IMR-90 (cell line): Measurements from ENCODE around the gene RNFT2. TPM values are rescaled to one million over a fixed set of nuclear protein-coding genes. Genes with fewer than 3 reads are reported as not detected.

Experiments used
- ATAC-seq: fragments of 200-7000 bp; cut with Tn5 transposase; 2 replicates; pipeline ENCODE4 v1.9.1; 2020; ENCODE audit warnings: low read depth, mild to moderate bottlenecking, moderate library complexity
- BruUV-seq: library from RNA; stranded (reverse); fragments of 400-500 nt; replicated peaks from 2 replicates; lab custom pipeline; 2021; lab: Mats Ljungman, UMichigan
- CTCF ChIA-PET: fragments of 300-600 bp; formaldehyde crosslinking; extraction: SDS; loops from one replicate; lab custom pipeline; 2021; ENCODE audit warnings: antibody characterized with exemption; lab: Yijun Ruan, JAX
- POLR2A ChIA-PET: fragments of 300-600 bp; sonication (Branson Sonifier 250); formaldehyde crosslinking; loops from one replicate; lab custom pipeline; 2022; ENCODE audit warnings: antibody characterized with exemption; ENCODE audit not compliant: unreplicated experiment; lab: Charles Lee
- DNase-seq: peaks from one replicate; pipeline ENCODE4 v3.0.0; 2013
- H2AFZ ChIP-seq: replicated peaks from 2 replicates; pipeline ENCODE3; 2013; ENCODE audit warnings: low read length, mild to moderate bottlenecking; ENCODE audit not compliant: poor library complexity
- H2AK5ac ChIP-seq: 2 replicates; pipeline ENCODE4 v1.6.1; 2013; ENCODE audit warnings: low read depth, low read length, inconsistent platforms
- H2AK9ac ChIP-seq: replicated peaks from 2 replicates; pipeline ENCODE3; 2013; ENCODE audit warnings: mild to moderate bottlenecking, low read depth, low read length, moderate library complexity; ENCODE audit not compliant: poor library complexity
- H2BK120ac ChIP-seq: 2 replicates; pipeline ENCODE4 v1.6.1; 2013; ENCODE audit warnings: low read depth, low read length, inconsistent platforms
- H2BK15ac ChIP-seq: 3 replicates; pipeline ENCODE4 v1.6.1; 2013; ENCODE audit warnings: low read depth, low read length, inconsistent platforms
- H2BK20ac ChIP-seq: 2 replicates; pipeline ENCODE4 v1.6.1; 2013; ENCODE audit warnings: low read depth, mild to moderate bottlenecking, inconsistent platforms, low read length, moderate library complexity
- H2BK5ac ChIP-seq: 2 replicates; pipeline ENCODE4 v1.6.1; 2013; ENCODE audit warnings: mild to moderate bottlenecking, low read depth, low read length, inconsistent platforms; ENCODE audit not compliant: poor library complexity, severe bottlenecking
- H3K14ac ChIP-seq: replicated peaks from 2 replicates; pipeline ENCODE4 v1.6.1; 2013; ENCODE audit warnings: low read depth, low read length, inconsistent platforms
- H3K18ac ChIP-seq: 2 replicates; pipeline ENCODE4 v1.6.1; 2013; ENCODE audit warnings: low read depth, low read length, control low read depth
- H3K23ac ChIP-seq: 2 replicates; pipeline ENCODE4 v1.6.1; 2013; ENCODE audit warnings: low read depth, low read length, inconsistent platforms
- H3K27ac ChIP-seq: 2 replicates; pipeline ENCODE4 v1.5.1; 2013; ENCODE audit warnings: mild to moderate bottlenecking, control low read depth, low read length; ENCODE audit not compliant: insufficient read depth
- H3K27me3 ChIP-seq: 2 replicates; pipeline ENCODE4 v1.6.1; 2013; ENCODE audit warnings: low read length; ENCODE audit not compliant: control insufficient read depth, insufficient read depth
- H3K36me3 ChIP-seq: 2 replicates; pipeline ENCODE4 v1.6.1; 2013; ENCODE audit warnings: low read length, mixed read lengths; ENCODE audit not compliant: control insufficient read depth, insufficient read depth
- H3K4ac ChIP-seq: 2 replicates; pipeline ENCODE4 v1.6.1; 2013; ENCODE audit warnings: low read depth, low read length, inconsistent platforms
- H3K4me1 ChIP-seq: 2 replicates; pipeline ENCODE4 v1.6.1; 2013; ENCODE audit warnings: low read length, mixed read lengths; ENCODE audit not compliant: control insufficient read depth, insufficient read depth
- H3K4me2 ChIP-seq: 2 replicates; pipeline ENCODE4 v1.6.1; 2013; ENCODE audit warnings: low read depth, mild to moderate bottlenecking, control low read depth, low read length, moderate library complexity
- H3K4me3 ChIP-seq: 2 replicates; pipeline ENCODE4 v1.5.1; 2013; ENCODE audit warnings: low read depth, mild to moderate bottlenecking, control low read depth, low read length, moderate library complexity; ENCODE audit not compliant: insufficient read depth
- H3K56ac ChIP-seq: 2 replicates; pipeline ENCODE4 v1.6.1; 2013; ENCODE audit warnings: low read length, inconsistent platforms; ENCODE audit not compliant: insufficient read depth; ENCODE audit errors: extremely low read depth
- H3K79me1 ChIP-seq, 2 experiments: 2 replicates each; pipeline ENCODE4 v1.6.1; 2013; ENCODE audit warnings: low read length in 2 of 2, inconsistent platforms in 1 of 2, low read depth in 1 of 2
- H3K9ac ChIP-seq: 2 replicates; pipeline ENCODE4 v1.6.1; 2013; ENCODE audit warnings: low read depth, low read length, control low read depth
- H3K9me1 ChIP-seq: 2 replicates; pipeline ENCODE4 v1.6.1; 2013; ENCODE audit warnings: low read length, inconsistent platforms; ENCODE audit not compliant: insufficient read depth
- H3K9me3 ChIP-seq: 2 replicates; pipeline ENCODE4 v1.6.1; 2013; ENCODE audit warnings: low read length; ENCODE audit not compliant: control insufficient read depth, insufficient read depth
- H4K20me1 ChIP-seq: 2 replicates; pipeline ENCODE4 v1.6.1; 2013; ENCODE audit warnings: low read length, inconsistent platforms; ENCODE audit not compliant: insufficient read depth
- H4K5ac ChIP-seq: 2 replicates; pipeline ENCODE4 v1.6.1; 2013; ENCODE audit warnings: mild to moderate bottlenecking, low read depth, low read length, control low read depth
- H4K8ac ChIP-seq, 2 experiments: 2 replicates each; pipeline ENCODE4 v1.6.1; 2013; ENCODE audit warnings: low read depth in 2 of 2, low read length in 2 of 2, control low read depth in 1 of 2, inconsistent platforms in 1 of 2
- H4K91ac ChIP-seq: 2 replicates; pipeline ENCODE4 v1.6.1; 2013; ENCODE audit warnings: low read depth, low read length, inconsistent platforms; ENCODE audit not compliant: insufficient read depth
- BHLHE40 ChIP-seq: fragments of 150-350 bp; IDR thresholded peaks from 2 replicates; pipeline ENCODE4 v1.6.1; 2016; ENCODE audit warnings: mild to moderate bottlenecking, low read depth, low read length
- CEBPB ChIP-seq: IDR thresholded peaks from 2 replicates; pipeline ENCODE4 v1.6.1; 2012; ENCODE audit warnings: low read depth, low read length, improper control_type of control experiment
- CHD1 ChIP-seq: IDR thresholded peaks from 2 replicates; pipeline ENCODE4 v1.6.1; 2012; ENCODE audit warnings: low read depth, low read length, improper control_type of control experiment
- CTCF ChIP-seq: conservative IDR thresholded peaks from 2 replicates; pipeline ENCODE4 v1.5.1; 2012; ENCODE audit warnings: mild to moderate bottlenecking, low read depth, low read length, improper control_type of control experiment
- ELK1 ChIP-seq: fragments of 150-350 bp; IDR thresholded peaks from 2 replicates; pipeline ENCODE4 v1.6.1; 2016; ENCODE audit warnings: low read depth, mild to moderate bottlenecking, low read length, moderate library complexity, borderline replicate concordance
- FOS ChIP-seq: fragments of 150-350 bp; IDR thresholded peaks from 2 replicates; pipeline ENCODE4 v1.6.1; 2016; ENCODE audit warnings: low read depth, low read length
- MAFK ChIP-seq: IDR thresholded peaks from 2 replicates; pipeline ENCODE4 v1.6.1; 2012; ENCODE audit warnings: low read depth, low read length, improper control_type of control experiment
- MAZ ChIP-seq: IDR thresholded peaks from 2 replicates; pipeline ENCODE4 v1.6.1; 2012; ENCODE audit warnings: low read depth, mild to moderate bottlenecking, low read length, improper control_type of control experiment, moderate library complexity, borderline replicate concordance
- MXI1 ChIP-seq: IDR thresholded peaks from 2 replicates; pipeline ENCODE4 v1.6.1; 2012; ENCODE audit warnings: low read depth, mild to moderate bottlenecking, low read length, moderate library complexity, borderline replicate concordance
- NFE2L2 ChIP-seq: fragments of 150-350 bp; IDR thresholded peaks from 2 replicates; pipeline ENCODE4 v1.6.1; 2016; ENCODE audit warnings: low read depth, mild to moderate bottlenecking, low read length
- POLR2A ChIP-seq: IDR thresholded peaks from 2 replicates; pipeline ENCODE4 v1.6.1; 2012; ENCODE audit warnings: mild to moderate bottlenecking, low read depth, low read length
- RAD21 ChIP-seq: IDR thresholded peaks from 2 replicates; pipeline ENCODE4 v1.6.1; 2012; ENCODE audit warnings: low read length, improper control_type of control experiment
- RCOR1 ChIP-seq: IDR thresholded peaks from 2 replicates; pipeline ENCODE4 v1.6.1; 2012; ENCODE audit warnings: mild to moderate bottlenecking, low read length, improper control_type of control experiment; ENCODE audit not compliant: insufficient replicate concordance
- RFX5 ChIP-seq: IDR thresholded peaks from 2 replicates; pipeline ENCODE4 v1.8.0; 2012; ENCODE audit warnings: low read depth, mild to moderate bottlenecking, low read length, moderate library complexity
- SMC3 ChIP-seq: fragments of 150-350 bp; IDR thresholded peaks from 2 replicates; pipeline ENCODE4 v1.6.1; 2016; ENCODE audit warnings: low read depth, mild to moderate bottlenecking, antibody characterized with exemption, low read length, moderate library complexity
- USF2 ChIP-seq: fragments of 150-350 bp; IDR thresholded peaks from 2 replicates; pipeline ENCODE4 v1.6.1; 2017; ENCODE audit warnings: mild to moderate bottlenecking, antibody characterized with exemption, low read length, low read depth
- WGBS, 2 experiments: methylation state at CpG; one replicate each; pipeline versions ENCODE4 v1.1.5 to v1.1.7; 2013; ENCODE audit warnings: missing lambda C conversion rate in 2 of 2; ENCODE audit not compliant: insufficient read length in 1 of 2; ENCODE audit errors: extremely low coverage in 2 of 2; 5-methylcytosine and 5-hydroxymethylcytosine counted together
- dilution Hi-C: fragments of 300-500 bp; cut with HindIII; formaldehyde crosslinking; loops from one replicate; pipeline ENCODE4 v1.14.3; 2018; ENCODE audit warnings: low sequenced_read_pairs; ENCODE audit not compliant: unreplicated experiment
- in situ Hi-C: fragments of 300-500 bp; cut with MboI; formaldehyde crosslinking; loops from 3 replicates; pipeline ENCODE4 v1.14.3; 2019; ENCODE audit warnings: low sequenced_read_pairs, inconsistent platforms, mixed read lengths
- intact Hi-C: fragments of 100-400 bp; cut with micrococcal nuclease; formaldehyde crosslinking; loops from 2 replicates; pipeline ENCODE4 v1.10.0; 2022
- polyA plus RNA-seq, 3 experiments: library from polyadenylated mRNA; depleted of rRNA; stranded (reverse); fragments of >200 nt; gene quantifications; 2 replicates each; pipeline ENCODE4 v1.2.3, GENCODE V29; 2012; ENCODE audit warnings: low replicate concordance in 1 of 3
- total RNA-seq: library from RNA; depleted of rRNA; stranded (reverse); fragments of >200 nt; gene quantifications from 2 replicates; pipeline ENCODE4 v1.2.3, GENCODE V29; 2012

RNFT2 gene
- total and polyA plus RNA-seq, 2 of the 4 experiments (the other 2 are of a cell fraction): 1.6 to 2.3 TPM

- Histone ChIP-seq H2BK15ac (peak overlapping the region; percentile 74; the same call in 2 of the 3 replicates), H3K56ac (no peak overlapping the region), H4K8ac (no peak overlapping the region), H2BK20ac (peak overlapping the region; percentile 89), H3K36me3 (no peaks in the 10 kb centered on the region), H4K5ac (no peak overlapping the region), H2AK5ac (peak overlapping the region; percentile 71; the same call in 1 of the 2 replicates), H2AFZ (peak overlapping the region; percentile 44), H3K4me3 (no peak overlapping the region), H3K27me3 (no peaks in the 10 kb centered on the region; the same call in 1 of the 2 replicates), H3K4me2 (no peak overlapping the region), H4K20me1 (no peaks in the 10 kb centered on the region), H3K79me1 (no peaks in the 10 kb centered on the region), H2AK9ac (peak overlapping the region; percentile 66), H3K14ac (peak overlapping the region; percentile 46; the same call in 1 of the 2 replicates), H3K23ac (no peak overlapping the region), H3K9me3 (no peaks in the 10 kb centered on the region), H3K4me1 (peaks cover 5% of the 10 kb centered on the region), H2BK120ac (peak overlapping the region; percentile 84), H3K27ac (no peak overlapping the region), H3K9ac (no peak overlapping the region), H3K18ac (no peak overlapping the region), H2BK5ac (no peak overlapping the region), H3K4ac (peak overlapping the region; percentile 87), H4K91ac (peak overlapping the region; percentile 21; the same call in 1 of the 2 replicates), H3K9me1 (peaks cover 14% of the 10 kb centered on the region)
- ATAC-seq (no peak), DNase-seq (no peak)
- BruUV-seq: no TSS peak
- intact Hi-C loops (no loop called here), in situ Hi-C loops (no loop called here), dilution Hi-C loops (no loop called here)
- TF ChIP-seq BHLHE40 (no peak), RAD21 (no peak), MAFK (no peak), SMC3 (no peak), CEBPB (no peak), ELK1 (no peak), POLR2A (no peak), NFE2L2 (no peak), USF2 (no peak), RFX5 (no peak), FOS (no peak), MAZ (no peak), CTCF (no peak), CHD1 (no peak), RCOR1 (no peak), MXI1 (no peak)
- ChIA-PET CTCF (no interaction called here), POLR2A (no interaction called here)
- WGBS, 2 experiments: no CpG with 5 or more reads among the region's 4 CpGs
Observed at GRCh38 chr12:116862167-116862566, 124.1 kb downstream of the RNFT2 start.
